Naive thymus-derived CD4-positive, alpha-beta T cell (primary cell): ENCODE data around the gene KIF13A. TPM values are rescaled to one million over a fixed set of nuclear protein-coding genes. Genes with fewer than 3 reads are reported as not detected.
"Not testable (repeated sequence)": the region's sequence is repeated elsewhere in the genome, so short reads cannot be mapped to it uniquely, and the experiment has no call there.

Experiments used
- ATAC-seq: fragments of 150-1000 bp; cut with Tn5 transposase; 2 replicates; pipeline ENCODE4 v1.10.0; 2021; ENCODE audit warnings: mild to moderate bottlenecking, moderate library complexity
- CTCF ChIA-PET: fragments of 350-600 bp; sonication (Branson Sonifier 250); formaldehyde crosslinking; loops from one replicate; lab custom pipeline; 2021; ENCODE audit warnings: antibody characterized with exemption; lab: Charles Lee
- POLR2A ChIA-PET: fragments of 350-600 bp; sonication (Branson Sonifier 250); formaldehyde crosslinking; loops from one replicate; lab custom pipeline; 2021; ENCODE audit warnings: antibody characterized with exemption, inconsistent platforms; lab: Charles Lee
- DNase-seq, 9 donors: peaks; one replicate each; pipeline versions ENCODE4 v3.0.0 to v3.0.0-alpha.2; 2020 to 2022; ENCODE audit warnings: mixed read lengths in 1 of 9
- H3K27ac ChIP-seq: one replicate; pipeline ENCODE4 v1.7.0; 2013; ENCODE audit warnings: mild to moderate bottlenecking, low read depth, low read length, moderate library complexity
- H3K27me3 ChIP-seq, 2 donors: one replicate each; pipeline ENCODE4 v1.7.0; 2013; ENCODE audit warnings: low read length in 2 of 2, mild to moderate bottlenecking in 2 of 2, moderate library complexity in 2 of 2; ENCODE audit not compliant: control insufficient read depth in 2 of 2, insufficient read depth in 2 of 2
- H3K36me3 ChIP-seq, 3 experiments: 1 replicate in 2 of 3; 2 replicates in 1 of 3; pipeline ENCODE4 v1.7.0; 2013; ENCODE audit warnings: low read length in 3 of 3, mild to moderate bottlenecking in 3 of 3, moderate library complexity in 1 of 3; ENCODE audit not compliant: insufficient read depth in 3 of 3, control insufficient read depth in 2 of 3
- H3K4me1 ChIP-seq, 2 donors: one replicate each; pipeline ENCODE4 v1.7.0; 2013; ENCODE audit warnings: low read length in 2 of 2, mild to moderate bottlenecking in 2 of 2, moderate library complexity in 1 of 2; ENCODE audit not compliant: control insufficient read depth in 2 of 2, insufficient read depth in 2 of 2
- H3K4me3 ChIP-seq: 2 replicates; pipeline ENCODE4 v1.7.0; 2013; ENCODE audit warnings: mild to moderate bottlenecking, low read length
- H3K9me3 ChIP-seq, 3 experiments: 1 replicate in 2 of 3; 2 replicates in 1 of 3; pipeline ENCODE4 v1.7.0; 2013; ENCODE audit warnings: low read length in 3 of 3; ENCODE audit not compliant: control insufficient read depth in 2 of 3
- H3K27ac Mint-ChIP-seq, 9 donors: one replicate each; pipeline ENCODE4 v1.8.0; 2020 to 2022; ENCODE audit warnings: mixed read lengths in 9 of 9, mild to moderate bottlenecking in 8 of 9, moderate library complexity in 5 of 9, inconsistent platforms in 2 of 9
- H3K27me3 Mint-ChIP-seq, 5 donors: one replicate each; pipeline ENCODE4 v1.8.0; 2021 to 2022; ENCODE audit warnings: mixed read lengths in 5 of 5, mild to moderate bottlenecking in 1 of 5
- H3K36me3 Mint-ChIP-seq, 5 donors: one replicate each; pipeline ENCODE4 v1.8.0; 2020 to 2022; ENCODE audit warnings: mixed read lengths in 5 of 5, mild to moderate bottlenecking in 3 of 5, inconsistent platforms in 1 of 5
- H3K4me1 Mint-ChIP-seq, 7 donors: one replicate each; pipeline ENCODE4 v1.8.0; 2020 to 2022; ENCODE audit warnings: mixed read lengths in 7 of 7, mild to moderate bottlenecking in 3 of 7, inconsistent platforms in 1 of 7
- H3K4me3 Mint-ChIP-seq, 10 donors: one replicate each; pipeline ENCODE4 v1.8.0; 2020 to 2022; ENCODE audit warnings: mild to moderate bottlenecking in 10 of 10, mixed read lengths in 10 of 10, moderate library complexity in 6 of 10, inconsistent platforms in 2 of 10
- H3K9me3 Mint-ChIP-seq, 11 donors: one replicate each; pipeline ENCODE4 v1.8.0; 2020 to 2022; ENCODE audit warnings: mixed read lengths in 11 of 11, mild to moderate bottlenecking in 4 of 11, inconsistent platforms in 1 of 11, moderate library complexity in 1 of 11
- intact Hi-C, 2 donors: fragments of 100-400 bp; cut with micrococcal nuclease; formaldehyde crosslinking; loops; one replicate each; pipeline ENCODE4 v1.15.1; 2023
- polyA plus RNA-seq, 2 donors: library from polyadenylated mRNA; unstranded; fragments of 300-500 nt; fragmentation: Illumina TruSeq; gene quantifications; one replicate each; pipeline ENCODE4 v1.2.3, GENCODE V29; 2021
- total RNA-seq, 6 experiments: library from RNA in 5 of 6; stranded (reverse) in 5 of 6; gene quantifications; 1 replicate in 5 of 6; 2 replicates in 1 of 6; pipeline ENCODE4 v1.2.3 and lab custom pipeline; 2021 to 2026

Gene KIF13A
- total and polyA plus RNA-seq, 7 experiments from 2014 or later = 0.05 to 21.0 (median 0.97) TPM; not detected in 2

DNA sequence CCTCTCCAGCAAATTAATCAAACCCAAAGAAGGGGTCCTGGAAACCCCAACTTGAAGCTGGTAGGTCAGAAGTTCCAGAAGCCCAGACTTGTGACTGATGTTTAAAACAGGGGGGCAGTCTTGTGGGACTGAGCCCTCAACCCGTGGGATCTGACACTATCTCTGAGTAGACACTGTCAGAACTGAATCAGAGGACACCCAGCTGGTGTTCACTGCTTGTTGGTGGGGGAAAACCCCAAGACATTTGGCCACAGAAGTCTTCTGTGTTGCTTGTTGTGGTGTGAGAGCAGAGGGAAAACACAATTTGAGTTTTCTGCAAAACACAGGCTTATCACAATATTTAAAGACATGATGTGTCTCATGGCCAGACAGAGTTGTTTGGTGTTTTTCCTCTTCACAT is 29.9 kb downstream of the KIF13A start:
- Histone ChIP-seq H3K9me3 (no peaks in the 10 kb centered on the region), H3K4me3 (no peak overlapping the region), H3K4me1 (no peaks in the 10 kb centered on the region), H3K27ac (no peak overlapping the region), H3K36me3 (no peaks in the 10 kb centered on the region), H3K27me3 (no peaks in the 10 kb centered on the region)
- intact Hi-C loops = no loop called here
- Mint-ChIP-seq H3K27me3 (peaks cover 10 to 37% (median 22%) of the 10 kb centered on the region in 5 donors), H3K4me3 (no peak overlapping the region), H3K36me3 (no peaks in the 10 kb centered on the region), H3K27ac (no peak overlapping the region), H3K4me1 (no peaks in the 10 kb centered on the region), H3K9me3 (peaks cover 0 to 2% (median 0%) of the 10 kb centered on the region in 11 donors)
- POLR2A ChIA-PET = no interaction called here
- CTCF ChIA-PET = no interaction called here
- peak; percentile 52 for ATAC-seq
- DNase-seq = no peak

GRCh38 chr6:17957086-17957485 is 30.3 kb downstream of the KIF13A start:
- H3K27ac Mint-ChIP-seq = no peak overlapping the region
- intact Hi-C loops = no loop called here
- Histone ChIP-seq H3K27ac (no peak overlapping the region), H3K9me3 (no peaks in the 10 kb centered on the region), H3K27me3 (no peaks in the 10 kb centered on the region), H3K4me3 (no peak overlapping the region), H3K4me1 (no peaks in the 10 kb centered on the region), H3K36me3 (no peaks in the 10 kb centered on the region)
- ChIA-PET POLR2A (no interaction called here), CTCF (no interaction called here)
- no peak for DNase-seq
- peaks cover 0 to under 1% (median 0%) of the 10 kb centered on the region in 11 donors for H3K9me3 Mint-ChIP-seq
- H3K4me3 Mint-ChIP-seq = no peak overlapping the region
- H3K27me3 Mint-ChIP-seq = peaks cover 10 to 37% (median 20%) of the 10 kb centered on the region in 5 donors
- H3K4me1 Mint-ChIP-seq = no peaks in the 10 kb centered on the region
- no peak for ATAC-seq
- H3K36me3 Mint-ChIP-seq = no peaks in the 10 kb centered on the region

GRCh38 chr6:17950095-17950494 is 37.3 kb downstream of the KIF13A start:
- Histone ChIP-seq H3K27me3 (peaks cover 0 to 2% of the 10 kb centered on the region in 2 donors), H3K4me3 (no peak overlapping the region), H3K36me3 (no peaks in the 10 kb centered on the region), H3K9me3 (no peaks in the 10 kb centered on the region), H3K4me1 (no peaks in the 10 kb centered on the region), H3K27ac (no peak overlapping the region)
- POLR2A ChIA-PET = no interaction called here
- H3K4me1 Mint-ChIP-seq = no peaks in the 10 kb centered on the region
- peaks cover 4 to 21% (median 9%) of the 10 kb centered on the region in 5 donors for H3K27me3 Mint-ChIP-seq
- H3K27ac Mint-ChIP-seq = no peak overlapping the region
- no peak for DNase-seq
- no peak for ATAC-seq
- H3K9me3 Mint-ChIP-seq = peaks cover 0 to 5% (median 2%) of the 10 kb centered on the region in 11 donors
- peaks cover 0 to 3% (median 0%) of the 10 kb centered on the region in 5 donors for H3K36me3 Mint-ChIP-seq
- CTCF ChIA-PET = no interaction called here
- H3K4me3 Mint-ChIP-seq = no peak overlapping the region
- intact Hi-C loops = no loop called here

DNA sequence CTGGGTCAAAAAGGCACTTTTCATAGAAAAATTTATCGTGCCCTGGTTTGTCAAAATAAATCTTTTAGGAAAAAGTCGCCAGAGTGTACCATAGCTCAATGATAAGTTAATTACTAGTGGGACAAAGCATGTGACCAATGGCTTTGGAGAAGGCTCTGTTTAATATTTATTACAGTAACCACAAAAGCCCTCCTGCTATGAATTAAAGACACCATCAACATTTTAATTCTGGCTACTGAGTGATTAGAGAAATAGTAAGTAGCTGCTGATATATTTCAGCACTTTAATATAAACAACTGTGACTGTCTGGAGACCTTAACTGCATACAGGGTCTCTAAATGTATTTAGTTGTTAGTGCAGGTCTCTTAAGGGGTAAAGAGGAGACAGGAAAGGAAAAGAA is 38.3 kb downstream of the KIF13A start:
- H3K4me1 Mint-ChIP-seq = no peaks in the 10 kb centered on the region
- no peak overlapping the region for H3K27ac Mint-ChIP-seq
- intact Hi-C loops = no loop called here
- ChIA-PET POLR2A (no interaction called here), CTCF (no interaction called here)
- peaks cover 0 to 2% of the 10 kb centered on the region in 2 donors for H3K27me3 ChIP-seq
- H3K36me3 ChIP-seq = no peaks in the 10 kb centered on the region
- peaks cover 7 to 24% (median 9%) of the 10 kb centered on the region in 5 donors for H3K27me3 Mint-ChIP-seq
- H3K4me3 Mint-ChIP-seq = no peak overlapping the region
- DNase-seq (no peak), ATAC-seq (no peak)
- peaks cover 0 to 5% (median 2%) of the 10 kb centered on the region in 11 donors for H3K9me3 Mint-ChIP-seq
- no peak overlapping the region for H3K4me3 ChIP-seq
- no peak overlapping the region for H3K27ac ChIP-seq
- no peaks in the 10 kb centered on the region for H3K4me1 ChIP-seq
- peaks cover 0 to 3% (median 0%) of the 10 kb centered on the region in 5 donors for H3K36me3 Mint-ChIP-seq
- no peaks in the 10 kb centered on the region for H3K9me3 ChIP-seq

GRCh38 chr6:17948725-17949124 is 38.7 kb downstream of the KIF13A start:
- Histone ChIP-seq H3K27ac (no peak overlapping the region), H3K36me3 (no peaks in the 10 kb centered on the region), H3K9me3 (no peaks in the 10 kb centered on the region), H3K27me3 (peaks cover 0 to 2% of the 10 kb centered on the region in 2 donors), H3K4me3 (no peak overlapping the region), H3K4me1 (no peaks in the 10 kb centered on the region)
- Mint-ChIP-seq H3K27me3 (peaks cover 11 to 28% (median 14%) of the 10 kb centered on the region in 5 donors), H3K9me3 (peaks cover 0 to 5% (median 2%) of the 10 kb centered on the region in 11 donors), H3K36me3 (peaks cover 0 to 3% (median 0%) of the 10 kb centered on the region in 5 donors), H3K4me3 (no peak overlapping the region), H3K4me1 (no peaks in the 10 kb centered on the region), H3K27ac (no peak overlapping the region)
- ATAC-seq (no peak), DNase-seq (no peak)
- CTCF ChIA-PET = no interaction called here
- intact Hi-C loops = no loop called here
- POLR2A ChIA-PET = no interaction called here

DNA sequence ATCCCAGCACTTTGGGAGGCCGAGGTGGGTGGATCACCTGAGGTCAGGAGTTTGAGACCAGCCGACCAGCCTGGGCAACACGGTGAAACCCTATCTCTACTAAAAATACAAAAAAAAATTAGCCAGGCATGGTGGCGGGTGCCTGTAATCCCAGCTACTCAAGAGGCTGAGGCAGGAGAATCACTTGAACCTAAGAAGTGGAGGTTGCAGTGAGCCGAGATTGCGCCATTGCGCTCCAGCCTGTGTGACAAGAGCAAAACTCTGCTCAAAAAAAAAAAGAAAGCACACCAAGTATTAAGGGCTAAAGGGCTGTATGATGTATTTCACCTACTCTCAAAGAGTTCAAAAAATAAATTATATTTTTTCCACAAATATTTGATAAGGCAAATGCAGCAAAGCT is 39.9 kb downstream of the KIF13A start:
- H3K9me3 ChIP-seq, DNase-seq, H3K36me3 Mint-ChIP-seq, POLR2A ChIA-PET, H3K27ac Mint-ChIP-seq, H3K4me3 ChIP-seq, H3K9me3 Mint-ChIP-seq, H3K4me1 ChIP-seq, ATAC-seq, H3K4me1 Mint-ChIP-seq, H3K36me3 ChIP-seq, intact Hi-C loops, H3K27ac ChIP-seq, H3K4me3 Mint-ChIP-seq, CTCF ChIA-PET, H3K27me3 ChIP-seq: not testable (repeated sequence)
- peaks cover 13 to 35% (median 18%) of the 10 kb centered on the region in 5 donors for H3K27me3 Mint-ChIP-seq

DNA sequence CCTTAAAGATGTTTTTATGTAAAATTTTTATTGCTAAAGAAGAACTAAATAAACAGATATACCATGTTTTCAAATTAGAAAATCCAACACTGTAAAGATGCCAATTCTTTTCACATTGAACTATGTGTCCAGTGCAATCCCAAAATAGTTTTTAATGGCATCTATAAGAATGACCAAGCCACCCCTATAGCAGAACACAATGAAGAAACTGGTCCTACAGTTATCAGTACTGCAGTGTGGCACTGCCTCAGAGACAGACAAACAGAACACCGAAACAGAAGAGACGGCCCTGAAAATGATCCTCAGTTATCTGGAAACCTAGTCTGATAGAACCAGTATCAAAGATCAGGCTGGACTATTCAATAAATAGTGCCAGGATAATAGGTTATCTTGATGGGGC is 41.9 kb downstream of the KIF13A start:
- ATAC-seq (no peak), DNase-seq (no peak)
- intact Hi-C loops = no loop called here
- Mint-ChIP-seq H3K27ac (no peak overlapping the region), H3K4me3 (no peak overlapping the region), H3K9me3 (no peaks in the 10 kb centered on the region), H3K4me1 (no peaks in the 10 kb centered on the region), H3K36me3 (no peaks in the 10 kb centered on the region), H3K27me3 (peaks cover 15 to 37% (median 18%) of the 10 kb centered on the region in 5 donors)
- Histone ChIP-seq H3K4me3 (no peak overlapping the region), H3K27me3 (peaks cover 0 to 2% of the 10 kb centered on the region in 2 donors), H3K4me1 (no peaks in the 10 kb centered on the region), H3K27ac (no peak overlapping the region), H3K9me3 (no peaks in the 10 kb centered on the region), H3K36me3 (no peaks in the 10 kb centered on the region)
- CTCF ChIA-PET = no interaction called here
- POLR2A ChIA-PET = no interaction called here
